Endothelial cell (in vitro differentiated cells): Measurements from ENCODE around the gene UTP14C. TPM values are rescaled to one million over a fixed set of nuclear protein-coding genes. Genes with fewer than 3 reads are reported as not detected.

Experiments used
- DNase-seq: peaks from one replicate; pipeline ENCODE4 v3.0.0; 2021; ENCODE audit warnings: low spot score
- H3K27ac Mint-ChIP-seq: one replicate; pipeline ENCODE4 v1.8.0; 2021; ENCODE audit warnings: mixed read lengths, inconsistent platforms; ENCODE audit not compliant: unreplicated experiment
- H3K27me3 Mint-ChIP-seq: one replicate; pipeline ENCODE4 v1.8.0; 2021; ENCODE audit warnings: mild to moderate bottlenecking, moderate library complexity, mixed read lengths, inconsistent platforms; ENCODE audit not compliant: unreplicated experiment
- H3K36me3 Mint-ChIP-seq: one replicate; pipeline ENCODE4 v1.8.0; 2021; ENCODE audit warnings: mild to moderate bottlenecking, low read depth, mixed read lengths, inconsistent platforms; ENCODE audit not compliant: unreplicated experiment
- H3K4me1 Mint-ChIP-seq: one replicate; pipeline ENCODE4 v1.8.0; 2021; ENCODE audit warnings: mild to moderate bottlenecking, mixed read lengths, inconsistent platforms; ENCODE audit not compliant: unreplicated experiment
- H3K4me3 Mint-ChIP-seq: one replicate; pipeline ENCODE4 v1.8.0; 2021; ENCODE audit warnings: mild to moderate bottlenecking, mixed read lengths, inconsistent platforms; ENCODE audit not compliant: unreplicated experiment
- H3K9me3 Mint-ChIP-seq: one replicate; pipeline ENCODE4 v1.8.0; 2021; ENCODE audit warnings: mixed read lengths, inconsistent platforms; ENCODE audit not compliant: unreplicated experiment
- CTCF ChIP-seq: fragments of 200-600 bp; sonication (generic); IDR thresholded peaks from one replicate; pipeline ENCODE4 v1.5.0; 2021; ENCODE audit warnings: antibody characterized with exemption; ENCODE audit not compliant: unreplicated experiment
- total RNA-seq: library from RNA; stranded (reverse); fragmentation: NEBNext Ultra II Directional; extraction: Animal tissue kit (Norgen Biotek cat#: 25700); gene quantifications from one replicate; pipeline ENCODE4 v1.2.1, GENCODE V29; 2021; ENCODE audit not compliant: unreplicated experiment

The UTP14C gene
- total RNA-seq, 1 donor from 2014 or later: 16.8 TPM

DNA sequence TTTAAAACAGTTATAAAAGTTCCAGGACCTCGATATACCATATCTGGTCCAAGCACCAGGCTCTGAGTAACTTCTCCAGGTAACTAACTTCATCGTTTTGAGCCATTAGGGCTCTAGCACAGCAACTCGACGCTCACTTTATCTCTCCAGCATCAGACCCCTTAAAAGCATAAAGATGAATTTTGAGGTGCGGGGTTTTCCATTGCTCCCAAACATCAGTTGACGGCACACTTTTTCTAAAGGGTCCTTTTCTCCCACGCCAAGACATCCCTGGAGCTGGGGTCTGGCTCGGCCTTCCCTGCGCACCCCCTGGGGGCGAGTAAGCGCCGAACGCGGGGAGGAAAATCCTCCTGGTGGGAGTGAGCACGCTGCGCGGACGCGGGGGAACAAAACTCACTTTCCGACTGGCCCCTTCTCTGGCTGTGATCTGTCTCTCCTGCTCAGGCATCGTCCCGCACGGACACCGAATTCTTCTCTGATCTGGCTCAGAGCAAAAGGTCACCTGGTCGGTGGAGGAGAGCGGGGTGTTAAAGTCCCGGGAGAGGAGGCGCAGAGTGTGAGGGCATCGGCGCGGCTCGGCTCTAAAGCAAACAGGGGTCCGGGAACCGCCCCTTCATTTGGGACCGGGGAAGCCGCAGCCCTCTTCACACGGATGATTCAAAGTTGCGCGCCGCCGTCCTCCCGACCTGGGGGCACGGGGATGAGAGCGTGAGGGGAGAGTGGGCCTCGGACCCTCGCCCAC is 13.4 kb upstream of the UTP14C start, which contains the start of gene ATP7B:
ATP7B (minus strand) TSS at position 561 of the 742 bp plus-strand sequence; CDS start at position 448, 113 bp downstream.
- peak within 1 kb of the TSS; percentile 100 for H3K27ac Mint-ChIP-seq
- TF ChIP-seq CTCF: no peak
- DNase-seq: peak; percentile 43
- peaks cover 23% of the 10 kb centered on the region for H3K36me3 Mint-ChIP-seq
- peak within 1 kb of the TSS; percentile 100 for H3K4me3 Mint-ChIP-seq
- H3K4me1 Mint-ChIP-seq: peaks cover 20% of the 10 kb centered on the region
- H3K9me3 Mint-ChIP-seq: no peaks in the 10 kb centered on the region
- peaks cover 11% of the 10 kb centered on the region for H3K27me3 Mint-ChIP-seq

- peak within 1 kb of the TSS; percentile 100 for H3K4me3 Mint-ChIP-seq
- H3K4me1 Mint-ChIP-seq: peaks cover 20% of the 10 kb centered on the region
- peaks cover 11% of the 10 kb centered on the region for H3K27me3 Mint-ChIP-seq
- DNase-seq: peak; percentile 99
- H3K9me3 Mint-ChIP-seq: no peaks in the 10 kb centered on the region
- peak within 1 kb of the TSS; percentile 100 for H3K27ac Mint-ChIP-seq
- TF ChIP-seq CTCF: no peak
- H3K36me3 Mint-ChIP-seq: peaks cover 16% of the 10 kb centered on the region
Observed at GRCh38 chr13:52011632-52012511, 12.6 kb upstream of the UTP14C start, which contains the start of gene ALG11. Gene ALG11 (plus strand): TSS chr13:52012398. CDS start chr13:52012419, 21 bp downstream.

DNA sequence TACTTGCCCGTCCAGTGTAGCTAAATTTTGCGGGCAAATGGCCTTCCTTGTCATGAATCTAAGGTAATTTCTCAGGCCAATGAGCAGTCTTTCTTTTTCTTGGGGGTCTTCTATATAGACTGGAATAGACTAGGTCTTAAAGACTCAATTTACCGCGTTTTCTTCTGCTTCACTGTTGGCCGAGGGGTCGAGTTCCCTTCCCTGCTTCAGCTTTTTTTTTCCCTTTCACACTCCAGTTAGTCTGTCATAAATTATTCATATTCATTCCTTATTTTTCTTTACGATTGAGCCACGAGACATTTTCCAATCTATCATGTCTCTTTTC is 12.0 kb upstream of the UTP14C start:
- Mint-ChIP-seq H3K4me3 (peak overlapping the region; percentile 100), H3K36me3 (peaks cover 18% of the 10 kb centered on the region), H3K9me3 (no peaks in the 10 kb centered on the region), H3K27ac (peak overlapping the region; percentile 100), H3K27me3 (peaks cover 11% of the 10 kb centered on the region), H3K4me1 (peaks cover 20% of the 10 kb centered on the region)
- DNase-seq: no peak
- TF ChIP-seq CTCF: no peak

DNA sequence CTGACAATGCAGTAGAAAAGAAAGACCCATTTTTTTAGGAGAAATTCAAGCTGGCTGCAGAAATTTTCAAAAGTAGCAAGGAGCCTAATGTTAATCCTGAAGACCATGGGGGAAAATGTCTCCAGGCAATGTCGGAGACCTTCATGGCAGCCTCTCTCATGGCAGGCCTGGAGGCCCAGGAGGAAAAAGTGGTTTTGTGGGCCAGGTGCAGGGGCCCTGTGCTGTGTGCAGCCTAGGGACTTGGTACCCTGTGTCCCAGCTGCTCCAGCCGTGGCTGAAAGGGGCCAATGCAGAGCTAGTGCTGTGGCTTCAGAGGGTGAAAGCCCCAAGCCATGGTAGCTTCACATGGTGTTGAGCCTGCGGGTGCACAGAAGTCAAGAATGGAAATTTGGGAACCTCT is 8.2 kb upstream of the UTP14C start:
- Mint-ChIP-seq H3K36me3 (peaks cover 30% of the 10 kb centered on the region), H3K4me3 (peak overlapping the region; percentile 47), H3K27me3 (peaks cover 9% of the 10 kb centered on the region), H3K4me1 (peaks cover 8% of the 10 kb centered on the region), H3K9me3 (no peaks in the 10 kb centered on the region), H3K27ac (no peak overlapping the region)
- no peak for TF ChIP-seq CTCF
- no peak for DNase-seq
